ENCODE measurements around the gene ZNF83.
"Not testable (repeated sequence)": the region's sequence is repeated elsewhere in the genome, so short reads cannot be mapped to it uniquely, and the experiment has no call there.

Gene ZNF83

DNA sequence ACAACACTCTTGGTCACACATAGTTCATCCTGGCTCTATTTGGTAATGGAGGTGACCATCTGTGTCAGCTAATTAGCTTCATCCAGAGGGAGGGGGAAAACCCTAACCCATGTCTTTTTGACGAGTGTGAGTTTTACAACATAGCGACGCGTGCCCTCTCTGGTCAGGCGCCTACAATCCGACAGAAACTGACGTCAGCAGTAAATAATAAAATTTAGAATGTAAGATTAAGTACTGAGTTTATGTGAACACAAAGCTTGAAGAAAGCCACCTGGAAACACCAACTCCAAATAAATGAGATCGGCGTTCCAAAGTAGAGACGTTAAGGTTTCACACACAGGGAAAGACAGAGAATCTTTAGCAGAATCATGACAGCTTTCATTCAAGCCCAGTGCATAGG is 1.8 kb upstream of the ZNF83 start:
- DNase-seq (ENCODE audit: low read depth), result no peak

DNA sequence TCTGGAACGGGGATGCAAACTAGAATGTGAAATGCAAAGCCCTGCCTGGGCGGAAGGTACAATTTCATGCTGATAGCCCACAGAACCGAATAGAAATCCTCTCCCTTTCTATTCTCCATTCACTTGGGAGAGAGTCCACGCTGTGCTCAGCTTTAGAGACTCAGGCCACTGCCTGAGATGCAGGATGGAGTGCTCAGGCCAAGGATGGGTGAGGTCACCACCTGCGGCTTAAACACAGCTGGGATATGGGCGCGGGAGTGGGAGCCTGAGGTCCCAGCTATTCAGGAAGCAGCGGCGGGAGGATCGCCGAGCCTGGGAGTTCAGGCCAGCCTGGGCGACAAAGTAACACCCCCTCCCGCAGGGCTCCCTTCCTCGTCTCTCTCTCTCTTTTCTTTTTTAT is 446 bp upstream of the ZNF83 start:
- DNase-seq (ENCODE audit: low read depth), result no peak

GRCh38 chr19:52635786-52636570 is 2.2 kb downstream of the ZNF83 start:
- DNase-seq (ENCODE audit: low read depth), result no peak

DNA sequence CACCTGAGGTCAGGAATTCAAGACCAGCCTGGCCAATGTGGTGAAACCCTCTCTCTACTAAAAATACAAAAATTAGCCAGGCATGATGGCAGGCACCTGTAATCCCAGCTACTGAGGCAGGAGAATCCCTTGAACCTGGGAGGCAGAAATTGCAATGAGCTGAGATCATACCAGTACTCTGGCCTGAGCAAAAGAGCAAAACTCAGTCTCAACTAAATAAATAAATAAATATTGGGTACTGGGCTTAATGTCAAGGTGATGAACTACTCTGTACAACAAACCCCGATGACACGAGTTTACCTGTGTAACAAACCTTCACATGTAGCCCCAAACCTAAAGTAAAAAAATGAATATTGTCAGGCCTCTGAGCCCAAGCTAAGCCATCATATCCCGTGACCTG is 10.7 kb downstream of the ZNF83 start:
- not testable (repeated sequence) for DNase-seq (ENCODE audit: low read depth)

GRCh38 chr19:52626915-52627314 is 11.2 kb downstream of the ZNF83 start:
- DNase-seq (ENCODE audit: low read depth), result no peak

GRCh38 chr19:52622261-52622660 is 15.9 kb downstream of the ZNF83 start:
- no peak for DNase-seq (ENCODE audit: low read depth)

- no peak for DNase-seq (ENCODE audit: low read depth)
Measured at GRCh38 chr19:52621376-52621775, 16.8 kb downstream of the ZNF83 start.

GRCh38 chr19:52613299-52613906 is 24.8 kb downstream of the ZNF83 start:
- DNase-seq (ENCODE audit: low read depth), result no peak

DNA sequence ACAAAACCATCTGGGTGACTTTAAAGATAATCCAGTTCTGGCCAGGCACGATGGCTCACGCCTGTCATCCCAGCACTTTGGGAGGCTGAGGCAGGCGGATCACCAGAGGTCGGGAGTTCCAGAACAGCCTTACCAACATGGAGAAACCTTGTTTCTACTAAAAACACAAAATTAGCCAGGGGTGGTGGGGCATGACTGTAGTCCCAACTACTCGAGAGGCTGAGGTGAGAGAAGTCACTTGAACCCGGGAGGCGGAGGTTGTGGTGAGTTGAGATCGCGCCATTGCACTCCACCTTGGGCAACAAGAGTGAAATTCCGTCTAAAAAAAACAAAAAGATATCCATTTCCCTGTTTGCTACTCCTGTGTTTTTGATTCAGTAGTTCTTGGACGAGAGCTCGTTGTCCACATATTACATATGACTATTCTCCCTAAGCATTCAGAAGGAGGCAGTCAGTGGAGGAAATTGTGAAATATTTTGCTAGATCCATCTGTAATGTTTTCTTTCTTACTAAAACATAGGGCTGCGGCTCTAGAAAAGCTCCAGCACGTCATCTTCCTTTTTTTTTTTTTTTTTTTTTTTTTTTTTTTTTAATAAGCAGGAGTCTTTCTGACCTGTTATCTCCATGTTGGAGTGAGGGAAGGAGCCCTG is 34.5 kb downstream of the ZNF83 start:
- DNase-seq (ENCODE audit: low read depth), result no peak

GRCh38 chr19:52602941-52603340 is 35.2 kb downstream of the ZNF83 start:
- no peak for DNase-seq (ENCODE audit: low read depth)

DNA sequence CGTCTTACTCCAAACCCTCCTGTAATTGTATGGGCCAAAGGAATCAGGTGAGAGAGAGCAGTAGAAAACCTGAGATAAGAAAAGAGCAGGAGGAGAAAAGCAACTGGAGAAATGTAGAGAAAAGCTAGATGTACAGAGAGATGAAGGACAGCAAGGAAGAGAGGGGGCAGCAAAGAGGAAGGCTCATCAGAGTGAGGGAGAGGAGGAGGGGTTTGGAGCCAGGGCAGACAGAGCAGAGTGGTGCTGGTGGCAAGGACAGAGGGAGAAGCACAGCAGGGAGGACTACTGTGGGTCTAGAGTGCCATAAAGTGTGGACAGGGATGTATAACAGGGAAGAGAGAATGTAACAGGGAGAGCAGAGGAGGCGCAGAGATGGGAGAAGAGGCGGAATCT is 36.2 kb downstream of the ZNF83 start:
- DNase-seq (ENCODE audit: low read depth), result not testable (repeated sequence)

- DNase-seq (ENCODE audit: low read depth), result peak; percentile 91
Measured at GRCh38 chr19:52601025-52601973, 36.9 kb downstream of the ZNF83 start.

- DNase-seq (ENCODE audit: low read depth), result no peak
Measured at GRCh38 chr19:52600639-52601024, 37.5 kb downstream of the ZNF83 start.

DNA sequence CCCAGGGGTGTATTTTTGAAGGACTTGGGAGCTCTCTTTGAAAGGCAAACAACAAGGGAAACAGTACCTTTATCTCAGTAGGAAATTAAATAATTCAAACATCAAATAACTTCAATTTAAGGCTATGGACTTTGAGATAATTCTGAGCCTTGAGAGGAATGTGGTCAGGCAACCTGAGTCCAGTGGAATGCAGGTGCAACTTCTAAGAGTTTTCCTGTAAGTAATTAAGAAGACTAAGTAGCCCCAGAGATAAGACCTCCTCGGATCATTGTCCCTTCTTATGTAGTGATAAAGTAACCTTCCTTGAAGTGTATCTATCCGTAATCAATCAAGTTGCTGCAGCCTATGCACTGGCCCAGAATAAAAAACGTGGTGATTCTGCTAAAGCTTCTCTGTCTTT is 38.9 kb downstream of the ZNF83 start:
- DNase-seq (ENCODE audit: low read depth), result no peak

GRCh38 chr19:52593441-52593840 is 44.7 kb downstream of the ZNF83 start:
- not testable (repeated sequence) for DNase-seq (ENCODE audit: low read depth)

- DNase-seq (ENCODE audit: low read depth), result no peak
Measured at GRCh38 chr19:52592301-52592700, 45.9 kb downstream of the ZNF83 start.

DNA sequence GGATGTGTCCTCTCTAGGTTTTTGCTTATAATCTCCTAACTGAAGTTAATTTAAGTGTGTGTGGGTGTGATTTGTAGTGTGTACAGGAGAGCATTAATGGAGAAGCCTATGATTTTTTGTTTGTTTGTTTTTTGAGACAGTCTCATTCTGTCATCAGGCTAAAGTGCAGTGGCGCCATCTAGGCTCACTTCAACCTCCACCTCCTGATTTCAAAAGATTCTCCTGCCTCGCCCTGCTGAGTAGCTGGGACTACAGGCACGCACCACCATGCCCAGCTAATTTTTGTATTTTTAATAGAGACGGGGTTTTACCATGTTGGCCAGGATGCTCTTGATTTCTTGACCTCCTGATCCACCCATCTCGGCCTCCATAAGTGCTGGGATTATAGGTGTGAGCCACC is 47.4 kb downstream of the ZNF83 start:
- no peak for DNase-seq (ENCODE audit: low read depth)

GRCh38 chr19:52585604-52586003 is 52.6 kb downstream of the ZNF83 start:
- DNase-seq (ENCODE audit: low read depth), result no peak

DNA sequence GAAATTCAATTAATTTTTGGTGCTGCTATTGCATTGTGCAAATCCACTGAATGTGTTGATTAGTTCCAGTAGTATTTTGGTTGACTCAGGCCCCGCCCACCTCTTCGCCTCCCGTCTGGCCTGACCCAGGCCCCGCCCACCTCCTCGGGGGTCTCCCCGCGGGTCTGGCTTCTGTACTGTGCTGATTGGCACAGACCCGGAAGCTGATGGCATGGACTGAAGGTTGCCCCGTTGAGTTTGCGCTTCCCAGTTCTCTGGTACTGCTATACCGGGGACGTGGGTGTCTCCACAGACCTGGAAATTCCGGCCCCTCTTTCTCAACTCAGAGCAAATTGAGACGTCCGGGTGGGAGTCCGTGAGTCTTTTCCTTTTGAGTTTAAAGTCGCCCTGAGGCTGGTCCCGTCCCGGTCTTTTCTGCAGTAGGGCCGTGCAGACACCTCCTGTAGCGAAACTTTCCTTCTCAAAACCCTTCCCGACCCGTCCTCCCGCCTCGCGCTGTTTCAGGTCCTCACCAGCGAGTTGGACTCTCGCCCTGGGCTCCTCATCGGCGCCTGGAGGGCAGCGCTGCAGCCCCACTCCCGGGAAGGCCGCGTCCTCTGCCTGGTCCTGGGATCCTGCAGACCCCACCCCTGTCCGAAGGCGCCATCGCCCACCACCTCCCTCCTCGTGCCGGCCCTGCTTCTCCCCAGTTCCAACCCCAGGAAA is 53.3 kb downstream of the ZNF83 start:
- DNase-seq (ENCODE audit: low read depth), result no peak

DNA sequence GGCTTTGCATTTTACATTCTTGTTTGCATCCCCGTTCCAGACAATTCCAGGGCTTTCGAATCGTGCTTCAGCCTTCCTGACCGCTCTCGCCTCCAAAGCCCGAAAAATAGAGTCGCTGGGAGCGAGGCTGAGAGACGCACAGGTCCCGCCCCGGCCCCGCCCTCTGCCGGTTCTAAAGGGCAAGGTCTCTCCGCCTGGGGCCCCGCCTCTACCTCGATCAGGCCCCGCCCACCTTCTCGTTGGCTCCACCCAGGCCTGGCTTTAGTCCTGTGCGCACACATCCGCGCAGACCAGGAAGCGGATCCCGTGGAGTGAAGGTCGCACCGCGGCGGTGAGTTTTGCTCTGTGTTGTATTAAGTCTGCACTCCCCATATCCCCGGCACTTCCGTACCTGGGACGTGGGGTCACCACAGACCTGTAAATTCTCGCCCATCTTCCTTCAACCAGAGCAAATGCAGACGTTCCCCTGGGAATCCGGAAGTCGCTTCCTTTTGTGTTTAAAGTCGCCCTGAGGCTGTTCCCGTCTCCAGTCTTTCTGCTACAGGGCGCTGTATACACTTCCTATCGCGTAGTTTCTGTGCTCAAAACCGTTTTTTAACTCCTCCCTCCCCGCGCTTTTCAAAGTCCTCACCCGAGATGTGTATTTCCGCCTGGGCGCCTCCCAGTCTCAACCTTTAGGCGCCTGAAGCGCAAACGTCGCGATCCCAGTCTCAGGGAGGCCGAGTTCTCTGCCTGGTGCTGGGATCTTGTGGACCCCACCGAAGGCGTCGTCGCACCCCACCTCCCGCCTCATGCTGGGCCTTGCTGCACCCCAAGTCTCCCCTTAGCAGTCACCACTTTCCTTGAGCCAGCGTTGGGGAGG is 67.9 kb downstream of the ZNF83 start, which contains the start of gene ZNF701:
Gene ZNF701, plus strand, starts transcription at position 288 of the 862 bp plus-strand sequence. CDS start 3,861 bp downstream, outside the sequence.
- DNase-seq (ENCODE audit: low read depth), result peak; percentile 93

Data from activated gamma-delta T cell treated with anti-CD3 and anti-CD28 coated beads, Interleukin-2, amount 50 U/mL, for 16 hours (primary cell).